Neuronal stem cell (in vitro differentiated cells): ENCODE measurements around the gene TEX9.
A peak's percentile ranks its signal among the peaks of the same experiment; 100 is the strongest.

Experiments
- DNase-seq: peaks from one replicate; pipeline ENCODE4 v3.0.0-alpha.2; 2013; ENCODE audit warnings: low spot score
- H2AFZ ChIP-seq: one replicate; pipeline ENCODE4 v1.6.1; 2013; ENCODE audit warnings: mild to moderate bottlenecking, low read length, inconsistent platforms
- H2AK5ac ChIP-seq: 2 replicates; pipeline ENCODE4 v1.6.1; 2013; ENCODE audit warnings: low read depth, mild to moderate bottlenecking, inconsistent platforms, low read length, moderate library complexity, mixed read lengths
- H2BK120ac ChIP-seq: 2 replicates; pipeline ENCODE4 v1.6.1; 2013; ENCODE audit warnings: low read depth, mild to moderate bottlenecking, inconsistent platforms, low read length, moderate library complexity, mixed read lengths
- H2BK12ac ChIP-seq: one replicate; pipeline ENCODE4 v1.6.1; 2013; ENCODE audit warnings: low read length, inconsistent platforms
- H2BK15ac ChIP-seq: 2 replicates; pipeline ENCODE4 v1.6.1; 2013; ENCODE audit warnings: mild to moderate bottlenecking, low read length, inconsistent platforms, mixed read lengths
- H2BK5ac ChIP-seq: one replicate; pipeline ENCODE4 v1.6.1; 2013; ENCODE audit warnings: inconsistent platforms, mild to moderate bottlenecking, low read length, moderate library complexity
- H3K14ac ChIP-seq: one replicate; pipeline ENCODE4 v1.6.1; 2013; ENCODE audit warnings: low read length, inconsistent platforms
- H3K18ac ChIP-seq: 2 replicates; pipeline ENCODE4 v1.6.1; 2013; ENCODE audit warnings: low read length, inconsistent platforms
- H3K23ac ChIP-seq: 2 replicates; pipeline ENCODE4 v1.6.1; 2013; ENCODE audit warnings: low read depth, mild to moderate bottlenecking, mixed read lengths, low read length, inconsistent platforms; ENCODE audit not compliant: poor library complexity
- H3K27ac ChIP-seq: replicated peaks from 3 replicates; pipeline ENCODE4 v1.5.1; 2013; ENCODE audit warnings: low read length, inconsistent platforms
- H3K27me3 ChIP-seq, 3 experiments: 2 replicates each; pipeline ENCODE4 v1.6.1; 2013; ENCODE audit warnings: low read length in 3 of 3, mild to moderate bottlenecking in 2 of 3, inconsistent platforms in 1 of 3, low read depth in 1 of 3, mixed read lengths in 1 of 3, moderate library complexity in 1 of 3; ENCODE audit not compliant: control insufficient read depth in 3 of 3, insufficient read depth in 3 of 3
- H3K36me3 ChIP-seq, 2 donors: replicated peaks in 1 of 2; 2 replicates each; pipeline ENCODE4 v1.6.1; 2013; ENCODE audit warnings: low read length in 2 of 2; ENCODE audit not compliant: control insufficient read depth in 2 of 2, insufficient read depth in 2 of 2
- H3K4ac ChIP-seq: 2 replicates; pipeline ENCODE4 v1.6.1; 2013; ENCODE audit warnings: inconsistent platforms, mild to moderate bottlenecking, low read length, moderate library complexity
- H3K4me1 ChIP-seq, 2 donors: 1 replicate in 1 of 2; 2 replicates in 1 of 2; pipeline ENCODE4 v1.6.1; 2013; ENCODE audit warnings: low read length in 2 of 2, low read depth in 1 of 2; ENCODE audit not compliant: control insufficient read depth in 2 of 2, insufficient read depth in 1 of 2
- H3K4me2 ChIP-seq: one replicate; pipeline ENCODE4 v1.6.1; 2013; ENCODE audit warnings: mild to moderate bottlenecking, low read length, inconsistent platforms; ENCODE audit not compliant: insufficient read depth, poor library complexity, severe bottlenecking
- H3K4me3 ChIP-seq, 2 donors: 2 replicates each; pipeline ENCODE4 v1.5.1; 2013; ENCODE audit warnings: low read length in 2 of 2, mild to moderate bottlenecking in 2 of 2, inconsistent platforms in 1 of 2, moderate library complexity in 1 of 2
- H3K79me1 ChIP-seq: one replicate; pipeline ENCODE4 v1.6.1; 2013; ENCODE audit warnings: low read depth, mild to moderate bottlenecking, inconsistent platforms, low read length, moderate library complexity
- H3K9ac ChIP-seq: one replicate; pipeline ENCODE4 v1.6.1; 2013; ENCODE audit warnings: mild to moderate bottlenecking, low read depth, low read length, inconsistent platforms; ENCODE audit not compliant: poor library complexity
- H3K9me3 ChIP-seq, 2 donors: replicated peaks in 1 of 2; 2 replicates each; pipeline versions ENCODE3 to v1.6.1; 2013; ENCODE audit warnings: low read length in 2 of 2, mild to moderate bottlenecking in 2 of 2, inconsistent platforms in 1 of 2, low read depth in 1 of 2, mixed read lengths in 1 of 2, moderate library complexity in 1 of 2; ENCODE audit not compliant: control insufficient read depth in 2 of 2, insufficient read depth in 1 of 2
- H4K8ac ChIP-seq: one replicate; pipeline ENCODE4 v1.6.1; 2013; ENCODE audit warnings: low read depth, mild to moderate bottlenecking, inconsistent platforms, low read length, moderate library complexity
- H4K91ac ChIP-seq: one replicate; pipeline ENCODE4 v1.6.1; 2013; ENCODE audit warnings: low read length, low read depth, mild to moderate bottlenecking, inconsistent platforms; ENCODE audit not compliant: poor library complexity
- WGBS, 2 donors: extraction: QIAGEN DNeasy Blood & Tissue Kit; methylation state at CpG; one replicate each; pipeline ENCODE4 v1.1.7; 2013; ENCODE audit warnings: missing lambda C conversion rate in 2 of 2, mixed read lengths in 1 of 2; ENCODE audit not compliant: insufficient read length in 2 of 2, insufficient replicate concordance in 1 of 2; ENCODE audit errors: extremely low coverage in 2 of 2; 5-methylcytosine and 5-hydroxymethylcytosine counted together

TEX9 gene

GRCh38 chr15:56351353-56351752, 13.9 kb upstream of the TEX9 start:
- Histone ChIP-seq H2BK5ac (no peak overlapping the region), H2BK15ac (no peak overlapping the region), H3K4me3 (no peak overlapping the region)

DNA sequence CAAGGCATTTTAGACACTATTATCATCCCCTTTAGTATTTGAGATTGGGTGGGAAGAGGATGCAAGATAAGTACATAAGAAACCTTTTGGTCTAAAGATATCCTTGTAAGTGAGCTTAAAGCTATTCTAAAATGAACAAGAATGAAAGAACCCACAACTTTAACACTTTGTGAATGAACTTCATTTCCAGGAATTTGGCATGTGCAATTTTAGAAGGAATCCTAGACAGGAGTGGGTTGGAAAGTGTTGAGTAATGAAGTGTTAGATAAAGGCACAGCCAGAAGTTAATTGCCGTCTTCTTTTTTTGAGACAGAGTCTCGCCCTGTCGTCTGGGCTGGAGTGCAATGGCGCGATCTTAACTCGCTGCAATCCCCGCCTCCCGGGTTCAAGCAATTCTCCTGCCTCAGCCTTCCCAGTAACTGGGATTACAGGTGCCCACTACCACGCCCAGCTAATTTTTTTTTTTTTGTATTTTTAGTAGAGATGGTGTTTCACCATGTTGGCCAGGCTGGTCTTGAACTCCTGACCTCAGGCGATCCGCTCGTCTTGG, 13.2 kb upstream of the TEX9 start:
- no peak overlapping the region for H3K27ac ChIP-seq
- no peak overlapping the region for H3K4ac ChIP-seq
- no peak overlapping the region for H3K14ac ChIP-seq
- H2BK120ac ChIP-seq: no peak overlapping the region
- no CpG with 5 or more reads among the region's 12 CpGs for WGBS, 2 donors
- H2AFZ ChIP-seq: peak overlapping the region; percentile 48
- no peak overlapping the region for H3K23ac ChIP-seq
- no peak overlapping the region for H2BK15ac ChIP-seq
- H3K79me1 ChIP-seq: no peaks in the 10 kb centered on the region
- H2AK5ac ChIP-seq: no peak overlapping the region
- no peaks in the 10 kb centered on the region for H3K9me3 ChIP-seq
- no peak overlapping the region for H3K4me3 ChIP-seq
- no peak overlapping the region for H3K9ac ChIP-seq
- no peaks in the 10 kb centered on the region for H3K27me3 ChIP-seq
- H3K4me1 ChIP-seq: peaks cover 0 to 12% of the 10 kb centered on the region in 2 donors
- no peak overlapping the region for H4K8ac ChIP-seq
- DNase-seq: no peak
- H3K4me2 ChIP-seq: no peak overlapping the region
- no peak overlapping the region for H4K91ac ChIP-seq
- H2BK5ac ChIP-seq: no peak overlapping the region
- H3K18ac ChIP-seq: no peak overlapping the region
- no peak overlapping the region for H2BK12ac ChIP-seq
- H3K36me3 ChIP-seq: no peaks in the 10 kb centered on the region

More at GRCh38 chr15:56351353-56351752, 13.9 kb upstream of the TEX9 start:
- H3K4me1 ChIP-seq: peaks cover 0 to 12% of the 10 kb centered on the region in 2 donors
- no peaks in the 10 kb centered on the region for H3K9me3 ChIP-seq
- H3K79me1 ChIP-seq: no peaks in the 10 kb centered on the region
- no peak overlapping the region for H2BK120ac ChIP-seq
- H2BK12ac ChIP-seq: no peak overlapping the region
- H3K27ac ChIP-seq: no peak overlapping the region
- no CpG with 5 or more reads among the region's 1 CpG for WGBS, 2 donors
- H3K4me2 ChIP-seq: no peak overlapping the region
- no peaks in the 10 kb centered on the region for H3K27me3 ChIP-seq
- H3K14ac ChIP-seq: no peak overlapping the region
- H3K4ac ChIP-seq: no peak overlapping the region
- H2AK5ac ChIP-seq: no peak overlapping the region
- H3K9ac ChIP-seq: no peak overlapping the region
- H2AFZ ChIP-seq: peak overlapping the region; percentile 77
- H3K18ac ChIP-seq: no peak overlapping the region
- no peak overlapping the region for H4K8ac ChIP-seq
- no peaks in the 10 kb centered on the region for H3K36me3 ChIP-seq
- H4K91ac ChIP-seq: no peak overlapping the region
- no peak for DNase-seq
- H3K23ac ChIP-seq: no peak overlapping the region

- Histone ChIP-seq H3K14ac (no peak overlapping the region), H2BK5ac (no peak overlapping the region), H3K4me2 (no peak overlapping the region), H2AFZ (no peak overlapping the region), H2BK12ac (no peak overlapping the region), H3K79me1 (no peaks in the 10 kb centered on the region), H3K18ac (no peak overlapping the region), H3K4me1 (peaks cover 0 to 12% of the 10 kb centered on the region in 2 donors), H4K8ac (no peak overlapping the region), H2BK120ac (no peak overlapping the region), H2BK15ac (no peak overlapping the region), H3K4ac (no peak overlapping the region), H3K4me3 (no peak overlapping the region), H3K27ac (no peak overlapping the region), H3K9ac (no peak overlapping the region), H3K36me3 (no peaks in the 10 kb centered on the region), H2AK5ac (no peak overlapping the region), H4K91ac (no peak overlapping the region), H3K27me3 (no peaks in the 10 kb centered on the region), H3K9me3 (no peaks in the 10 kb centered on the region), H3K23ac (no peak overlapping the region)
- no peak for DNase-seq
- no CpG with 5 or more reads among the region's 1 CpG for WGBS, 2 donors
Measured at GRCh38 chr15:56353119-56353518, 12.1 kb upstream of the TEX9 start.

DNA sequence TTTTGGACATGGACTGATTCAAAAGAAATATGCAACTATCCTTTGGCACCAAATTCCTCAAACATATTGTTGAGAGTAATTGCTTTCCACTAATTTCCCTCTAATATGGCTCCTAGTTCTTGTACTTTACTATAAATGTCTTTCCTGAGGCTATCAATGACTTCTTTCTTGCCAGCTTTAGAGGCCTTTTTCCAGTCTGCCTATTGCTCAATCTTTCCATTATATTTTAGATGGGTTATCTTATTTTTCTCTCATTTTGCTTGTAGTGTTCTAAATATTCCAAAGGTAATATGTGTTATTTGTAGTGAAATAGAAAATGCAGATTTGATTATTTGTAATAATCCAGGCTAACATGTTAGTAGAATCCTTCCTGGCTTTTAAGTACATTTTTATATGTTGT, 11.5 kb upstream of the TEX9 start:
- DNase-seq: no peak
- H2BK15ac ChIP-seq: no peak overlapping the region
- H2AK5ac ChIP-seq: no peak overlapping the region
- H2BK120ac ChIP-seq: no peak overlapping the region
- H2AFZ ChIP-seq: no peak overlapping the region
- H3K9me3 ChIP-seq: no peaks in the 10 kb centered on the region
- no peaks in the 10 kb centered on the region for H3K36me3 ChIP-seq
- no peak overlapping the region for H3K14ac ChIP-seq
- H3K4ac ChIP-seq: no peak overlapping the region
- no peaks in the 10 kb centered on the region for H3K27me3 ChIP-seq
- no peaks in the 10 kb centered on the region for H3K79me1 ChIP-seq
- H4K91ac ChIP-seq: no peak overlapping the region
- no peak overlapping the region for H3K18ac ChIP-seq
- H3K4me3 ChIP-seq: no peak overlapping the region
- H3K9ac ChIP-seq: no peak overlapping the region
- H3K4me1 ChIP-seq: peaks cover 0 to 12% of the 10 kb centered on the region in 2 donors
- no peak overlapping the region for H3K27ac ChIP-seq
- no peak overlapping the region for H2BK5ac ChIP-seq
- H3K23ac ChIP-seq: no peak overlapping the region
- no peak overlapping the region for H2BK12ac ChIP-seq
- no peak overlapping the region for H4K8ac ChIP-seq
- H3K4me2 ChIP-seq: no peak overlapping the region
